ENCODE data around the gene WDR75.
A peak's percentile ranks its signal among the peaks of the same experiment; 100 is the strongest.
"Not testable (repeated sequence)": the region's sequence is repeated elsewhere in the genome, so short reads cannot be mapped to it uniquely, and the experiment has no call there.

WDR75 gene

GRCh38 chr2:189440947-189441708, at the start of gene WDR75:
Gene WDR75 (plus strand): TSS chr2:189441474. CDS start chr2:189441493, 19 bp downstream.
- peak; percentile 96 for DNase-seq

- DNase-seq: no peak
These were observed 47.7 kb upstream of the WDR75 start for GRCh38 chr2:189393440-189394111.

DNA sequence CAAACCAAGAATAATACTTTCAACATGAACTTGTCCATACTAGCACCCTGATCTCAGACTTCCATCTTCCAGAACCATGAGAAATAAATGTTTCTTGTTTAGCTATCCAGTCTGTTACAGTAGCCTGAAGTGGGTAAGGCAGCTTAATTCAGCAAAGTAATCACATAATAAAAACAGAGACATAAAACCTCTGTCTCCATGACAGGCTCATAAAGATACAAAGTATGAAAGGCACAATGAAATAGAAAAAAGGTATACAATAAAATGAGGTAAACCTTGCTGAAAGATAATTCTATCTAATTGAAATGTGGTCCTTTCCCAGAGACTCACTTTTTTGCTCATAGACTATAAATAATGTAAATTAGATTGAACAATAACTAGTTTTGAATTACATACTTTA, 46.7 kb upstream of the WDR75 start:
- no peak for DNase-seq

GRCh38 chr2:189402932-189403331, 38.3 kb upstream of the WDR75 start:
- no peak for DNase-seq

- DNase-seq: no peak
These were observed 34.6 kb upstream of the WDR75 start for GRCh38 chr2:189406586-189407233.

- DNase-seq: no peak
These were observed 33.7 kb upstream of the WDR75 start for GRCh38 chr2:189407281-189408209.

GRCh38 chr2:189408294-189408693, 33.0 kb upstream of the WDR75 start:
- DNase-seq: no peak

GRCh38 chr2:189409131-189409530, 32.1 kb upstream of the WDR75 start:
- no peak for DNase-seq

- no peak for DNase-seq
These were observed 31.6 kb upstream of the WDR75 start for GRCh38 chr2:189409647-189410046.

DNA sequence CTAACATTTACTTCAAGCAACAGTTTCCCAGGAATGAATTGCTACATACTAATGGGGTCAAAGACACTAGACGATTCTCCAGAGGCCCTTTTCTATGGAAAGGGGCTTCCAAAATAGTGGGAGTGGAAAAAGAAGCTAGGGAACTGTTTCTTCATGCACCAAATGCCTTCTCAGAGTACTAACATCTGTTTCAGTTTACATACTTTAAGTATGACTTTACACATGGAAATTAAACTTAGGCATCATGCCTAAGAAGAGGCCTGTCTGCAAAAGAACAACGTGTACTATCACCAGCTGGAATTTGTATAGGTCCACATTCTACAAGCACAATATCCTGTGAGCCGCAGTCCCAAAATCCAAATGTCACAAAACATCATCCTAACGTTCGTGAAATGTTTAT, 29.4 kb upstream of the WDR75 start:
- no peak for DNase-seq

DNA sequence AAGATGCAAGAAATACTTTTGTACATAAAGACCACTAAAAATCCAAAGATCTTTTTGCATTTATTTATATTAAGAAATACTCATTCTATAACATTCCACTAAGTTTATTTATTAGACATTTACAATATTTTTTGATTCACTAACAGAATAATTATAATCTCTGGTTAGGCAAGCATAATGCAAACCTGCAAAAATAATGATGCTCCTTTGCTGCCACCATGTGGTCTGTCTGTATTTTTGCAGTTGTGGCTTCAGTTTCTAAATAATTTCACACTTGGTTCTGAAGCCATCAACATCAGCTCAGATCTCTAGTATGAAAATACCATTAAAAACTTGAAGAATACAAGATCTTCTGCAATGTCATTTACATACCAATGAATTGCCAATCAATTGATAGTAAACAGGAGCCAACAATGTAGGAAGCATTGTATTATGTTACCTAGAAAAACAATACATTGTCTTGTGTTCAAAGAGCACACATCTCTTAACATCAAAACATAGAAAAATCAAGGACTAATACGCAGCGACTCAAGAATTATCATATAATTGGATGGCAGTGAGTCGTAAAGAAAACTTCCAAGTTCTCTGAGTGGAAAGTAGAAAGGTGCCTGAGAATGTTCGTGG, 28.8 kb upstream of the WDR75 start:
- DNase-seq: no peak

DNA sequence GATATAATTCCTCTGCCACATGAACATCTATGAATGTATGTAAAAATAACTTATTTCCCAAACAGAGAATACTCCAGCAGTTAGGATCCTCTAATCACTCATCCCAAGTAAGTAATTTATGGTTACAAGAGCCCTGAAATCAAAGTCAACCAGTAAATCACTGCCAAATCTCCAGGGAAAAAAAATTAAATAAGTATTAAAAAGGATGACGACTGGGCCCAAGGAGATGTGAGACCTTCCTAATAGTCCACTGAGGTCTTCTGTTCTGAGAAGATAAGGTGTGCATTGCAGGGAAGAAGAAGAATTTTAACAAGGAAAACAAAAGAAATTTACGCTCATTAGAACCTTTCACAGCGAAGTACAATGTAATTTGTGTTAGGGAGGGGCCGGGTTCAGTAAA, 28.0 kb upstream of the WDR75 start:
- no peak for DNase-seq

DNA sequence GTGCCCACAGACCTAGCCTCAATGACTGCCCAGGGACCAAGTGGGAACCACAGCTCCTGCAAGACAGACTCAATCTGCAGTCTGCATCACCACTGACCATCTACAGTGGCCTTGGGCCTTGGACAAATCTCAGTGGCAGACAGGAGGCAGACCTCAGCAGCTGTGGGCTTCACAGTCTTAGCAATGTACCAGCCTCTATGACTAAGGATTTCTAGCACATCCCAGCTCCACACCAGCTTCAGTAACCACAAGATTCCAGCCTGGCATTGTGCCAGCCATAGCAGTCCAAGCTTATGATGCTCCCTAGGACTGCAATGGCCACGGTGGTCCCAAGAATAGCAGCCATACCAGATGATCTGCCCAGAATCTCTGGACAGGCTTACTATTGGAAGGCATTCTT, 19.6 kb upstream of the WDR75 start:
- no peak for DNase-seq

- no peak for DNase-seq
These were observed 16.3 kb upstream of the WDR75 start for GRCh38 chr2:189424961-189425360.

- no peak for DNase-seq
These were observed 15.6 kb upstream of the WDR75 start for GRCh38 chr2:189425676-189426075.

DNA sequence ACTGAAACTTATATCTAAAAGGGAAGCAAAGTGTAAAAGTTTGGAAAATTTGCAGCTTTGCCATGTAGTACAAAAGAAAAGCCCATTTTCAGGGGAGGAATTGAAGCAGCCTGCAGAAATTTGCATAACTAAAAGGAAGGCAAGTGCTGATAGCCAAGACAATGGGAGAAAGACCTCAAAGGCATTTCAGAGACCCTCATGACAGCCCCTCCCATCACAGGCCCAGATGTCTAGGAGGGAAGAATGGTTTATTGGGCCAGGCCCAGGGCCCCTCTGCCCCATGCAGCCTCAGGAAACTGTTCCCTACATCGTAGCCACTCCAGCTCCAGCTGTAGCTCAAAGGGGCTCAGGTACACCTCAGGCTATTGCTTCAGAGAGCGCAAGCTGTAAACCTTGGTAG, 14.4 kb upstream of the WDR75 start:
- no peak for DNase-seq

- no peak for DNase-seq
These were observed 13.4 kb upstream of the WDR75 start for GRCh38 chr2:189427872-189428271.

- not testable (repeated sequence) for DNase-seq
These were observed 10.8 kb upstream of the WDR75 start for GRCh38 chr2:189430448-189430847.

GRCh38 chr2:189435803-189436202, 5.5 kb upstream of the WDR75 start:
- not testable (repeated sequence) for DNase-seq

- no peak for DNase-seq
These were observed 3.3 kb upstream of the WDR75 start for GRCh38 chr2:189437926-189438325.

- no peak for DNase-seq
These were observed 1.9 kb upstream of the WDR75 start for GRCh38 chr2:189439342-189439741.

DNA sequence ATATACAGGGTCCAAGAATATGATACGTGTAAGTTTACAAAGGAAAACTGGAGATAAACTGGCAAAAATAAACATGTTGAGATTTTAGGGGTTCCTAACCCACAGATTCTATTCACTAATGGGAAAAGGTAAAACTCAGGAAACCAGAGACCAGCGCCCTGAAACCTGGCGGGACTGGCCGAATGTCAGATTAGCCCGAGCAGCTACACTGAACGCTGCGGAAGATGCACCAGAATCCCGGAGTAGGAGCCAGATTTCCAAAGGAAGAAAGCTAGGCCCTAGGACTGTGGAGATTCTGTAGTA, 679 bp upstream of the WDR75 start:
- DNase-seq: no peak

GRCh38 chr2:189441709-189442074, 418 bp downstream of the WDR75 start:
- DNase-seq: no peak

All from islet precursor cell (in vitro differentiated cells).